Measurements from ENCODE around the gene SEMA5A.

SEMA5A gene

DNA sequence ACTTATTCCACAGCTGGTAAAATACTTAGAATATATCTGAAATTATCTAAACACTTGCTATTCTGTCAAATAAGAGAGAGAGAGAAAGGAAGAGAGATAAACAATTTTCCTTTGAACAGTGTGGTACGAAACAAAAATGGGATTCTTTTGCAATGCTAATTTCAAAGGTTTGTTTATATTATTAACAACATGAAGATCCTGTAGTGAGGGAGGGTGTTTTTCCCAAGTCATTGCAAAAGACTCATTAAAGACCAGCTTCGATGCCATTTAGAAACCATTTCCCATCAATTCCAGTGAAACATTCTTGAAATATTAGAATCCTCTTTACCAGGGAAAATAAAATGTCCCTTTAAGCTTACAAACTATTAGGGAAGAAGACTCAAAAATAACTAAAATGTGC lies 505.4 kb downstream of the SEMA5A start:
- DNase-seq (ENCODE audit: low read depth in 4 of 4, low spot score in 1 of 4) = no peak

DNA sequence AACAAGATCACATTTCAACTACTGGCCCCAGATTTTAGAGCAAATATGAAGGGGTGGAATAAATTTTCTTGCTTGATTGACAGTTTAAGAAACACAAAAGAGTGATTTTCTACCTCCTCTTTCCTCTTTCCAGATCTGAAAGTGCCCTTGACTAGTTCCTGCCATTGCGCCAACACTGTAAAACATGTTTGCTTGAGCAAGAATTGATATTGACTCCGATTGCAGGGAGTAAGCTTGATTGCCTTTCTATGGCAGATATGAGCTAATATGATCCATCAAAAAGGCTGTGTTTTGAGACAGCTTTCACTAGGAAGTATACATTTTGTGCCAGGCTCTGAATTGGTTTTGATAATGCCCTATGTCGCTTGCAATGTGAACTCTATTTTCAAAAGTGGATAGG lies 508.8 kb downstream of the SEMA5A start:
- no peak for DNase-seq (ENCODE audit: low read depth in 4 of 4, low spot score in 1 of 4)

GRCh38 chr5:9035346-9035745 lies 510.5 kb downstream of the SEMA5A start:
- no peak for DNase-seq (ENCODE audit: low read depth in 4 of 4, low spot score in 1 of 4)

- DNase-seq (ENCODE audit: low read depth in 4 of 4, low spot score in 1 of 4) = no peak
Measured at GRCh38 chr5:9034649-9035048, 511.2 kb downstream of the SEMA5A start.

- no peak for DNase-seq (ENCODE audit: low read depth in 4 of 4, low spot score in 1 of 4)
Measured at GRCh38 chr5:9033524-9033923, 512.4 kb downstream of the SEMA5A start.

GRCh38 chr5:9025942-9026341 lies 519.9 kb downstream of the SEMA5A start:
- DNase-seq (ENCODE audit: low read depth in 4 of 4, low spot score in 1 of 4) = no peak

- DNase-seq (ENCODE audit: low read depth in 4 of 4, low spot score in 1 of 4) = no peak
Measured at GRCh38 chr5:9020996-9021395, 524.9 kb downstream of the SEMA5A start.

DNA sequence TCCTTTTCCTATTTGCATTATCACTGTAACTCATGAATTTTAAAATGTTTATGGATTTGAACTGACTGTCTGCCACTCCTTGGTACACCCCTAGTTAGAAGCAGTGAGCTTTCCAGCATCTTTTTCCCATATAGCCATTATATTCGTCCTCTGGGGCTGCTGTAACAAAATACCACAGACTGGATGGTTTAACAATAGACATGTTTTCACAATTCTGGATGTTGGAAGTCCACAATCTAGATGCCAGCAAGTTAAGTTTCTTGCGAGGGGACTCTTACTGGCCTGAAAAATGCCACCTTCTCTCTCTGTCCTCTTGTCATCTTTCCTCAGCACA lies 530.0 kb downstream of the SEMA5A start:
- DNase-seq (ENCODE audit: low read depth in 4 of 4, low spot score in 1 of 4) = no peak

DNA sequence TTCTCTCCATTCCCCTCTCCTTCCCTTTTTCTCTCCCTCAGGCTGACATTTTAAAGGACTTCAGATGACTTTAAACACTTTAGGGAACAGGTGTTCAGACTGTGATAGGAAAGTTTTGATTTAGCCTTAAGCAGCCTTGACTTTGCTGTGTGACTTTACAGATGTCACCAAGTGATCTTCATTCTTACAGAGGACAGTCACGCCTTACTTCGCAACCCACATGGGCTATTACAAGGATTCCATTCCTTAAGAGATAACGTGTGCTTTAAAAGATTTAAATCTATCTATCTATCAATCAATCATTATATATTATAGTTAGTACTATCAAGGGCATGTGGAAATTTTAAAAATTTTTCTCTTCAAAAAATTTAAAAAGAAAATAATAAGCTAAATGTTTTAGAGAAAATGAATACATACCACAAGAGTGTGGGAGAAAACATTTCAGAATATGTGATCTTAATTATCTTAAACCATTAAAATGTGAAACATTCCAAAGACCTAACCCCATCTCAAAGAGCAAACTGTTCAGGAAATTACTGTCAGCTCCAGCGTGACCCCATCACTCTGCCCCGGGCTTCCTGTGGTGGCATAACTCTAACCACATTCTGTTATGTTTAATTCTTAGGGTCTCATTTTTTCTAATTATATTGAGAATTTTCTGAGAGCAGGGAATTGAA lies 530.5 kb downstream of the SEMA5A start:
- no peak for DNase-seq (ENCODE audit: low read depth in 4 of 4, low spot score in 1 of 4)

GRCh38 chr5:9013147-9013546 lies 532.7 kb downstream of the SEMA5A start:
- DNase-seq (ENCODE audit: low read depth in 4 of 4, low spot score in 1 of 4) = no peak

DNA sequence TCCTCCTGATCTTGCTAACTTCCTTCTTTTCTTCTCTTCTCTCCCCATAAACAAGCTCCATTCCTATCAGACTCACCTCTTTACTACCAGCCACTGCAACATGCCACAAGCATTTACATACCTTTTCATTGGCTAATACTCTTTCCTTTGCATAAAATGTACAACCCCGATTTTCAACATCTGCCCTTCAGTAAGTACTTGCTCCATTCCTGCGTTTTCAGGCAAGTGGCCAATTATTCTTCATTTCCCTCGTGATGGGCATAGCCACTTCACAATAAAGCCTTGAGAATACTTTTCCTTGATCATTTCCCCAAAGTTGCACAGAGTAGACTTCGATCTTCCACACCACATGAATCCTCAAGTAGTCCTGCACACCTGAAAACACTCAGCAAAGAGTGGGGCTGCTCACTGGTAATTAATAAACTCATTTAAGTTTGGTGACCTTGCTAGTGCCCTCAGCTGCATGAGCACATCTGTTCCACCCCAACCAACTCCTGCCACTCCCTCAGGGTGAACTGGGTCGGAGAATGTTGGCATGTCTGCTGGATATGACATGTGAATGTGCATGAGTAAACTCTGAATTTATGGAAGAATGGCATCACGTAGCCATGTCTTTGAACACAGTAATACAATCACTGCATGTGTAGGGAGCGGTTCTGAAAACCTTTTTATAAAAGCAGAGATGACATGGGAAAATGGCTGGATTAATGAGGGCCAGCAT lies 535.8 kb downstream of the SEMA5A start:
- no peak for DNase-seq (ENCODE audit: low read depth in 4 of 4, low spot score in 1 of 4)

DNA sequence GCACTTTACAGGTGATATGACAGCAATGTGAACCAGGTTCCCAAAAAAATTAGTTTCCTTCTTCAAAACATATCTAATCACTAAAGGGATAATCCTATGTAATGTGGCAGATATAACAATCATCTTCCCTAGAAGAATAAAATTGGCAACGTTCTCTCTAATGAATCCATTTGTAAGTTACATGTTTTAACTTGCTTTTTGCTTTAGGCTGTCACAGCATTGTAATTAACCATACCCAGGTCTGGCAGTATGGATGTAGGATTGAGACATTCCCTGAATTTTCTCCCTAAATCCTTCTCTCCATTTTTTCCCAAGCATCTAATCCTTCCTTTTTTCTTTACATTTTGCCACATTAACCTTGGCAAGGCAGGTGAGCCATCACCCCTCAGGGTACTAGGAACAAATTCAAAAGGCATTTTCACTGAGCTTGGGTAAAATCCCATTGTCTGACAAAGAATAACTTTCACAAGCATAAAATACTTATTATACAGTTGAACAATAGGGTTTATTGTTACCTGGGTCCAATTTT lies 548.3 kb downstream of the SEMA5A start:
- no peak for DNase-seq (ENCODE audit: low read depth in 4 of 4, low spot score in 1 of 4)

DNA sequence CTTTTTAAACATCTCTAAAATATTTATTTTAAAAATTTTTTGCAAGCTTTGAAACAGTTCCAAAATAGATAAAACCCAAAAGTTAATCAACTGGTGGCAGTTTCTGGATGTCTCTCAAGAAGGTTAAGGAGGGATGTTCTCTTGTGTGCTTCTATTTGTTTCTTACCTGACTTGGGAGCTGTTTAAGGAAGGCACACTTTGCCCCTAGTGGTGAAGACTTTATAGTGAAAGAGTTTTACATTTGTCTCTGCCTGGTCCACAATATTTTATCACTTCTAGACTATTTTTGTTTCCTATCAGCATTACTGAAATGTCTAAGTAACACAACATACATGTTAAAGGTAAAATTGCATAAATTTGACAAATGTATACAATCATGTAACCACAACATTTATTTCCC lies 552.8 kb downstream of the SEMA5A start:
- DNase-seq (ENCODE audit: low read depth in 4 of 4, low spot score in 1 of 4) = no peak

Measured in stimulated activated CD4-positive, alpha-beta T cell treated with anti-CD3 and anti-CD28 coated beads, Interleukin-1b, Interleukin-23, amount 100 ng/mL, for 24 hours (primary cell).